GM13977 (cell line): ENCODE measurements around the gene NPB.

ENCODE experiments used
- DNase-seq: peaks from one replicate; pipeline ENCODE4 v3.0.0; 2012; ENCODE audit warnings: low spot score
- in situ Hi-C: fragments of 300-500 bp; cut with MboI; formaldehyde crosslinking; loops from one replicate; pipeline ENCODE4 v1.12.0; 2022; ENCODE audit warnings: low sequenced_read_pairs, low pct_unique_long_range_greater_than_20kb, mixed read lengths, inconsistent platforms; ENCODE audit not compliant: unreplicated experiment
- TF ChIP-seq, protein P1 (sequence below): IDR thresholded peaks from 2 replicates; pipeline ENCODE4 v1.5.1; 2012; ENCODE audit warnings: mild to moderate bottlenecking, control low read depth; ENCODE audit not compliant: insufficient read depth; ENCODE audit errors: extremely low read depth, missing control alignments

The NPB gene

DNA sequence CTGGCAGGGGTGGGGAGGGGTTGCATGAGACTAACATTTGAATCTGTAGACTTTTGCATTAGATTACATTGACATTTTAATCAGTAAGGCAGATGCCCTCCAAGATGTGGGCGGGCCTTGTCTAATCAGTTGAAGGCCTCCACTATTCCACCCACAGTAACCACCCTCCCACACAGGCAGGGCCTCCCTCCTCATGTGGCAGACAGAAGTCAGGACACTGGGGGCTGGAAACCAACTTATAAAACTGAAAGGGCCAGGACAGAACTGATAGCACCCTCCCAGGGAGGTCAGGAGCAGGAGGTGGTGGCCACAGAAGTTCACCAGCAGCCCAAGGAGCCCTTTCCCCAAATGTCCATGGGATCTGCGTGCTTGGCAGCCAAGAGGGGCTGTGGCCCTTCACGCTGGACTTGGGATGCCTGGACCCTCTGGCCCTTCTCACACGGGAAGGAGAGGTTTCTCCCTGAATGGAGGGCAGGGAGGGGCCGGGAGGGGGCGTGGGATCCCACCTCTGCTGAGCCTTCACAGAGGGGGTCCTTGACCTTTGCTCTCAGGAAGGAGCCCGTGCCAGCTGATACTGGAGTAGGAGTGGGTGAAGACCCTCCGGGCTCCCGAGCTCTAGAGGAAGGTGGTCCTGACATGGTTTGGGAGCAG lies 30.4 kb downstream of the NPB start:
- DNase-seq, result no peak
- TF ChIP-seq, protein P1, sequence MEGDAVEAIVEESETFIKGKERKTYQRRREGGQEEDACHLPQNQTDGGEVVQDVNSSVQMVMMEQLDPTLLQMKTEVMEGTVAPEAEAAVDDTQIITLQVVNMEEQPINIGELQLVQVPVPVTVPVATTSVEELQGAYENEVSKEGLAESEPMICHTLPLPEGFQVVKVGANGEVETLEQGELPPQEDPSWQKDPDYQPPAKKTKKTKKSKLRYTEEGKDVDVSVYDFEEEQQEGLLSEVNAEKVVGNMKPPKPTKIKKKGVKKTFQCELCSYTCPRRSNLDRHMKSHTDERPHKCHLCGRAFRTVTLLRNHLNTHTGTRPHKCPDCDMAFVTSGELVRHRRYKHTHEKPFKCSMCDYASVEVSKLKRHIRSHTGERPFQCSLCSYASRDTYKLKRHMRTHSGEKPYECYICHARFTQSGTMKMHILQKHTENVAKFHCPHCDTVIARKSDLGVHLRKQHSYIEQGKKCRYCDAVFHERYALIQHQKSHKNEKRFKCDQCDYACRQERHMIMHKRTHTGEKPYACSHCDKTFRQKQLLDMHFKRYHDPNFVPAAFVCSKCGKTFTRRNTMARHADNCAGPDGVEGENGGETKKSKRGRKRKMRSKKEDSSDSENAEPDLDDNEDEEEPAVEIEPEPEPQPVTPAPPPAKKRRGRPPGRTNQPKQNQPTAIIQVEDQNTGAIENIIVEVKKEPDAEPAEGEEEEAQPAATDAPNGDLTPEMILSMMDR, result no peak
- in situ Hi-C loops, result no loop called here

DNA sequence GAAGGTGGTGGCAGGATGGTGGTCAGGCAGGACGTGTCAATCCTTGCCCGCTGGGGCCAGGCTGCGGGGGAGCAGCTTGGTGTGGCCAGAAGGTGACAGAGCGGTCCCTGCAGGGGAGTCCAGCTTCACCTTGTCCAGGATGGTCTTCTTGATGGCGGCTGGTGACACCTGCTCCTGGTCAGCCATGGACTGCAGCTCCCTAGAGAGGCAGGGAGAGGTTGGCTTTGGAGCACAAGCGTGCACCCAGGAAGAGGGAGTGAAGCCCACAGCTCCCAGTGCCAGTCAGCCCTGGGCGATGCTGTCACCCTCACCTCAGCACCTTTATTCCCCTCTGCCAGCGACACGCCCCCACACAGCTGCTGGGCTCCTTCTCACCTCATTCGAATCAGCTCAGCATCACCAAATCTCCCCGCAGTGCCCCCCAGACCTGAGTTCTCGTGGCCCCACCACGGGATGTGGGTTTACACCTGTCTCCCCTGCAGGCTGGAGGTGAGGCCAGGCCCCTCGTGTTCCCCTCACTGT lies 31.2 kb downstream of the NPB start:
- TF ChIP-seq, protein P1, result no peak
- DNase-seq, result no peak
- in situ Hi-C loops, result no loop called here

DNA sequence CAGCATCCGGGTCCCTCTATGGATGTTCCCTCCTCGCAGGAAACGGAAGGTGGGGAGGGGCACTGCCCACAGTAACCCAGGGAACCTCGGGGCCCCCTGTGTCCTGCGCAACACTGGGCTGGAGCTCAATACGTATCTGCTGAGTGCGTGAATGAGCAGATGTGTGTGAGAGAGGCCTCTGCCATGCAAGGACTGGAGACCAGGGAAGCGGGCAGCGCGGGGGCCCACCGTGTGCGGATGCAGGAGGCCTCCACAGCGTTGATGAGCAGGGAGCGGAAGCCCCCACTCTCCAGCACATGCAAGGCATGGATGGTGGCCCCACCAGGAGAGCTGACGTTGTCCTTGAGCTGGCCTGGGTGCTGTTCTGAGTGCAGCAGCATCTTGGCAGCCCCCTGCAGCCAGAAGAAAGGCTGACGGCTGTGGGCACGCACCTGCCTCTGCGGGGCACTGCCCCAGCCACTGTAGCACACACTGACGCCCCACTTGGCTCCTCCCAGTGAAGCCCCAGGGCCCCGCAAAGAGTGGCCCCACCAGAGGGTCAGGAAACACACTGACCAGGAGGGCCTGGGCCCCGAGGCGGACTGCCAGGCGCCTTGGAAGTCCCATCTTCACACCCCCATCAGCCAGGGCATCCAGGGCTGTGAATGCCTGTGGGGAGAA lies 32.2 kb downstream of the NPB start:
- TF ChIP-seq, protein P1, result no peak
- in situ Hi-C loops, result no loop called here

DNA sequence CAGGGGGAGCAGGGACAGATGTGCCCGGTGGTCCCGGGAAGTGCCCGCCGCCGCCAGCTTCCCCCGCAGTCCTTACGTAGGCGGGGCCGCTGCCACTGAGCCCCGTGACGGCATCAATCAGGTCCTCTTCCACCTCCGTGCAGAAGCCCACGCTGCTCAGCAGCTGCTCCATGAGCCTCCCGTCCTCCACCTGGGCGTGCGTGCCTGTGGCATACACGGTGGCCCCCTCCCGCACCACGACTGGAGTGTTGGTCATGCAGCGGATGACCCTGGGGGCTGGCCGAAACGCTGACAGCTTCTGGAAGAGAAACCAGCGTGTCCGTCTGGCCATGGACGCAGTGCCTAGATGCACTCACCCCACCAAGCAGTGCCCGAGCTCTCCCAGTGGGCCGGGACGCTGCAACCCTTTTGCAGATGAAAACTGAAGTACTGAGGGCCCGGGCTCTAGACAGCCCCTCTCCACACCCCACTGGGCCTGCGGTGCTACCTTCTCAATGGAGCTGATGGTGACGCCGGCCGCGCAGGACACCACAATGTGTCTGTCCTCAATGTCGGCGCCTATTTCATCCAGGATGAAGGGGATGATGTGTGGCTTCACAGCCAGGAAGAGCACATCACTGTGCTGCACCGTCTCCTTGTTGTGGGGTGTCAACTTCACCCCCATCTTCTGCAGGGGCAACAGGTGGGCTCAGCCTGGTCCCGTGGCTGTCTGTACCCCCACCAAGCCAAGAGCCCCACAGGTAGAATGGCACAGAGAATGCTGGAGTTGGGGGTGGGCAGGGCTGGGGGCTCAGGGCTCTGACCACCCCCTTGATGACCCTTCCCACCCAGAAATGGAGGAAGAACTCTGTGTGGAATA lies 33.0 kb downstream of the NPB start:
- in situ Hi-C loops, result no loop called here
- TF ChIP-seq, protein P1, result no peak
- no peak for DNase-seq

More for the DNA sequence above, 32.2 kb downstream of the NPB start:
- no peak for DNase-seq

DNA sequence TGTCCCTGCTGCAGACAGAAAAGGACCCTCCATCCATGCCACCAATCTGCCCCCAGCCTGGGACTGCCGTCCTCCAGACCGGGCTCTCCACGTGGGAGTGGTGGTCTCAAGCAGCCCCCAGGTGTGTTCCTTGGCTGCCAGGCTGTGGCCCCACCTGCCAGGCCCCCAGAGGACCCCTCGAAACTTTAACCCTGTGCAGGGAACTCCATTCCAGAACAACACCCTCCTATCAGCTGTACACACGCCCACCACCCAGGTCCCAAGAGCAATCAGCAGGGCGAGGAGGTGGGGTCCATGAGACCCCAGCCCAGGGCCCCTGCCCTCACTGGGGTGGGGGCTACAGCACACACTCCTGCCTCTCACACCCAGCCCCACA lies 33.7 kb downstream of the NPB start:
- TF ChIP-seq, protein P1, result no peak
- no peak for DNase-seq
- in situ Hi-C loops, result no loop called here

DNA sequence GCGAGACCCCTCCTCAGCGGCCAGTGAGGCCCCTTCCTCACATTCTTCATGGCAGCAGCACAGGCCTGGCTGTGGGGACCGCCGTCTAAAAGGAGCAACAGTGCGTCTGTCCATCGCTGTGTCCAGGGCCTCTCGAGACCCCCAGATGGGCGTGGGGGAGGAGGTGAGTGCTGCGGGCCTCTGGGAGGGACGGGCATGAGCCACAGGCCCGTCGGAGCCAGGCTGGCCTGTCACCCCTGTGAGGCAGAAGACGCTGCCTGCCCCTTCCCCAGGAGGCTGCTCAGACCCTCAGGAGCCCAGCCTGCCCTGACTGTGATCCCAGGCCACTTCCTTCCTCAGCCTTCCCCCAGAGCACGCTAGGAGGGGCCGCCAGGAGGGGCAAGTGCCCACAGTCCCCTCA lies 37.2 kb downstream of the NPB start:
- DNase-seq, result no peak
- in situ Hi-C loops, result no loop called here
- TF ChIP-seq, protein P1, result no peak
